ENCODE measurements around the gene NCOA7.

NCOA7 gene

DNA sequence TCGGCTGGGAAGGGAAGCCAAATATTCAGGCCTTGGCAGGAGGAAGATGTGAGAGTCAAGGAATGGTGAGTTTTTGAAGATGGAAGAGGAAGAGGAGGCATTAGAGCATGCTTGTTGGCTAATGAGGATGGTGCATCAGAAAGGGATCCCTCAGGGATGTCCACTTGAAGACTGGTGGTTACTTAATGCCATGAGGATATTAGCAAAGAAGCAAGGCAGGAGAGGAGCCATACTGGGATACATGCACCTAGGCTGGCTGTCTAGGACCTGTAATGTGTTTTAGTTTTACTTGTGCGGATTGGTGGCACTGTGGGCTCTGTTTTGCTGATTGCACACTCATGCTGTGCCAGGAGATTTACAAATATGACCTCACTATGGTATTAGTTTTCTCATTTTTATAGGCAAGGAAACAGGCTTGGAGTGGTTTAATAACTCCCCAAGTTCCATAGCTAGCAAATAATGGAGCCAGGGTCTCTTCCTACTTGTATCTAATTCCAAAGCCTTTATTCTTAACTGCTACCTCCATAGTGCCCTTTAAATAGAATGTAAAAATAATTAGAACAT is 37.8 kb downstream of the NCOA7 start:
- H3K36me3 ChIP-seq (ENCODE audit: control insufficient read depth, insufficient read depth, low read length): no peaks in the 10 kb centered on the region
- no peaks in the 10 kb centered on the region for H3K9me3 ChIP-seq (ENCODE audit: control insufficient read depth, insufficient read depth, low read depth, low read length)
- peaks cover 4% of the 10 kb centered on the region; the same call in 1 of the 2 replicates for H3K4me1 ChIP-seq (ENCODE audit: control insufficient read depth, insufficient read depth, low read length)
- no peak overlapping the region for H3K27ac ChIP-seq (ENCODE audit: low read depth, low read length)
- H3K27me3 ChIP-seq (ENCODE audit: control insufficient read depth, insufficient read depth, low read length): no peaks in the 10 kb centered on the region
- H3K9ac ChIP-seq (ENCODE audit: low read length): no peak overlapping the region
- H3K4me3 ChIP-seq (ENCODE audit: low read depth, low read length): no peak overlapping the region

DNA sequence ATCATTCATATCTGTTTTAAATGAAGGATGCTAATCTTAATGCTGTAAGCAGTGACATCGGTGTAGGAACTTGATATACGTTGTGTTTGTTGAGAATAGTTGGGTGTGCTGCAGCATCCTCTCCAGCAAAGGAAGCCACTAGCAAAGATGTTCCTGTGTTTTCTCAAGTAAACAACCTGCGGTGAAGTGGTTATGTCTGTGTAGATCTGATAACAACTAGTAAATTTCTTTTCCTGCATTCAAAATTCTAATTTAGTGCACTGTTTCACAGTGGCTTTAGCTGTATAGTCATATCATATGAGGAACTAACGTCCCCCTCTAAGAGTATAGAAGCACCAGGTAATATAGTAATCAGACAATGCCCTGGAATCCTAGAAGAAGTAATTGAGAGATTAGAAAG is 38.7 kb downstream of the NCOA7 start:
- H3K27ac ChIP-seq (ENCODE audit: low read depth, low read length): no peak overlapping the region
- H3K36me3 ChIP-seq (ENCODE audit: control insufficient read depth, insufficient read depth, low read length): no peaks in the 10 kb centered on the region
- H3K9me3 ChIP-seq (ENCODE audit: control insufficient read depth, insufficient read depth, low read depth, low read length): no peaks in the 10 kb centered on the region
- no peak overlapping the region for H3K9ac ChIP-seq (ENCODE audit: low read length)
- peaks cover 7% of the 10 kb centered on the region for H3K4me1 ChIP-seq (ENCODE audit: control insufficient read depth, insufficient read depth, low read length)
- no peaks in the 10 kb centered on the region for H3K27me3 ChIP-seq (ENCODE audit: control insufficient read depth, insufficient read depth, low read length)
- no peak overlapping the region for H3K4me3 ChIP-seq (ENCODE audit: low read depth, low read length)

DNA sequence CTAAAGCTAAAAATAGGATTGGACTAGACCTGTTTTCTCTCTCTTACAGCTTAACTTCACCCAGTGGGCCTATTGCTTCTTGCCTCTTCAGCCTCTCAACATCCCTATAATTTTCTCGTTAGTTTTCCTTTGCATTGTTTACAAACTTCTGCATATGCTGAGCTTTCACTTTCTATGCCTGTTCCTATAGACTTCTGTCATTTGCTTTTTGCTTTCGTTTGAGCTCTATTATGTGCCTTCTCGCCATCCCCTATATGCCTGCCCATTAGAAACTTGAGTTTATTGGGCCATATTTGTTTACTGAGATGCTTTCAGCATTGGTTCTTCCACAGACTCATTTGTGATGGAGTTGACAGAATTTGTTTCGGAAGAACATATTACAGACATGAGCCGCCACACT is 40.9 kb downstream of the NCOA7 start:
- H3K36me3 ChIP-seq (ENCODE audit: control insufficient read depth, insufficient read depth, low read length): no peaks in the 10 kb centered on the region
- H3K27ac ChIP-seq (ENCODE audit: low read depth, low read length): no peak overlapping the region
- no peaks in the 10 kb centered on the region for H3K9me3 ChIP-seq (ENCODE audit: control insufficient read depth, insufficient read depth, low read depth, low read length)
- peaks cover 14% of the 10 kb centered on the region for H3K4me1 ChIP-seq (ENCODE audit: control insufficient read depth, insufficient read depth, low read length)
- no peak overlapping the region for H3K4me3 ChIP-seq (ENCODE audit: low read depth, low read length)
- no peak overlapping the region for H3K9ac ChIP-seq (ENCODE audit: low read length)
- no peaks in the 10 kb centered on the region for H3K27me3 ChIP-seq (ENCODE audit: control insufficient read depth, insufficient read depth, low read length)

DNA sequence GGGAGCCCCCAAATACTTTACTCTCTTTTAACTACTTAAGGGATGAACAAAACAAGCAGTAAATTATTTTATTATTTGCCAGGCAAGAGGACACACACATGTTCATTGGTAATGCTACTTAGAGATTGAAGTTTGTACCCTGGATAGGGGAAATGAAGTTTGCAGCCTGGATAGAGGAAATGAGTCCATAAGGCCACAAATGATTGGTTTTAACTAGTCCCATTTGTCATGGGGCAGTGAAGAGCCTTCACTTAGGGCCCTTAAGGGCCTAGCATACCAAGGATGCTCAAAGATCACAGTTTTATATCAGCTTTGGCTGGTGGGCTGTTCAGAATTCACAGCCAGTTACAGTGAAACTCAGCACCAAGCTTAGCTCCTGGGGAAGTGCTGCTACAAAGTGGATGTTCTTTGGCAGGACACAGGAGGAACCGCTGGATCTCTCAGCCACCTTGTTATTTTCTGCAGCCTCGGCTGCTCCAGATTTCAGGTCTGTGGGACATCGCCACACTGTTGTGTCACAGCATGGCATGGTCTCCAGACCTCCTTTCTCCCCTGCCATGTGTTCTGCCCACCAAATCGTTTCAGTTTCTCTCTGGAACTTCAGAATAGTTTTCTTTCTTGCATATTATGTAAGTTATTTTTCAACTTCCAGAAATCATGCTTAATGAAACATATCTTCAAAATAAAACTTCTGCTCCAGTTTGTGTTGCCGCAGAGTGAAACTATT is 41.8 kb downstream of the NCOA7 start:
- Histone ChIP-seq H3K36me3 (ENCODE audit: control insufficient read depth, insufficient read depth, low read length) (no peaks in the 10 kb centered on the region), H3K9me3 (ENCODE audit: control insufficient read depth, insufficient read depth, low read depth, low read length) (no peaks in the 10 kb centered on the region), H3K27ac (ENCODE audit: low read depth, low read length) (no peak overlapping the region), H3K4me3 (ENCODE audit: low read depth, low read length) (no peak overlapping the region), H3K27me3 (ENCODE audit: control insufficient read depth, insufficient read depth, low read length) (no peaks in the 10 kb centered on the region), H3K9ac (ENCODE audit: low read length) (no peak overlapping the region), H3K4me1 (ENCODE audit: control insufficient read depth, insufficient read depth, low read length) (peaks cover 14% of the 10 kb centered on the region)

DNA sequence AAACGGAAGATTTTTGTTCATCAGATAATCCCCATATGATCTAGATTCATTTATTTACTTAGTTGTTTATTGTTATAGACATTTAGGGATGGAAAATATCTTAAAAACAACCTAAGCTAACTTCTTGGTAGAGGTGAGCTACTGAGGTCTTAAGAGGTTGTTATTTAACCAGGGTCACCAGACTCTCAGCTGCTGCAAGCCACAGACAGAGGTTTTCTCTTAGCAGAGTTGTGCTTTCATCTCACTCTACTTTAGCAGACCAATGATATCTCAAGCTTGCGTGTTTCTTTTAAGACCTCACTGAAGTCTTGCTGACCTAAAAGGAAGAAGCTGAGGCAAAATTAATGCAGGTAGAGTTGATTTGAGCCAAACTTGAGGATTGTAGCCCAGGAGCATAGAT is 43.6 kb downstream of the NCOA7 start:
- no peaks in the 10 kb centered on the region for H3K27me3 ChIP-seq (ENCODE audit: control insufficient read depth, insufficient read depth, low read length)

DNA sequence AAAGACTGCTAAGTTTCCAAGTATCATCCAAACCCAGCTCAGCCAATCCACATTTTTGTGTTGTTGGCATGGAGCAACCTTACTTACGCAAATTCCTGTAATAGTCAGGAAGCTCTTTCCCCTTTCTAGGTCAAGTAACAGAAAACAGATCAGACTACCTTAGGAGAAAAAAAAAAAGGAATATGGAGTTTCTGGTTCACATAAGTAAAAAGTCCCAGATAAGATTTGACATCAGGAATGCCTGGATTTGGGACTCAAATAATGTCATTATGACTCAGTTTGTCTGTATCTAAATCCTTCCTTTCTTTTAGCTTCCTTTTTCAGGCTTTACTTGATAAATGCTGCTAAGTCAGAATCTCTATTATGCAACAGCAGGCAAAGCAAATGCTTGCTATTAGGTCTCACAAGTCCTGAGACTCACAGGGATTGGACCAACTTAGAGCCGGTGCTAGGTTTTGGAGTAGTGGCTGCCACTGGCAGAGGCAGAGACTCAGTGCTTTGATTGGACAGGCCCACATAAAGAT is 44.5 kb downstream of the NCOA7 start:
- Histone ChIP-seq H3K27me3 (ENCODE audit: control insufficient read depth, insufficient read depth, low read length) (no peaks in the 10 kb centered on the region), H3K4me1 (ENCODE audit: control insufficient read depth, insufficient read depth, low read length) (peaks cover 14% of the 10 kb centered on the region), H3K9me3 (ENCODE audit: control insufficient read depth, insufficient read depth, low read depth, low read length) (no peaks in the 10 kb centered on the region), H3K27ac (ENCODE audit: low read depth, low read length) (no peak overlapping the region), H3K9ac (ENCODE audit: low read length) (no peak overlapping the region), H3K4me3 (ENCODE audit: low read depth, low read length) (no peak overlapping the region), H3K36me3 (ENCODE audit: control insufficient read depth, insufficient read depth, low read length) (no peaks in the 10 kb centered on the region)

More for the DNA sequence above, 43.6 kb downstream of the NCOA7 start:
- Histone ChIP-seq H3K9ac (ENCODE audit: low read length) (no peak overlapping the region), H3K9me3 (ENCODE audit: control insufficient read depth, insufficient read depth, low read depth, low read length) (no peaks in the 10 kb centered on the region), H3K4me3 (ENCODE audit: low read depth, low read length) (no peak overlapping the region), H3K27ac (ENCODE audit: low read depth, low read length) (no peak overlapping the region), H3K4me1 (ENCODE audit: control insufficient read depth, insufficient read depth, low read length) (peaks cover 14% of the 10 kb centered on the region), H3K36me3 (ENCODE audit: control insufficient read depth, insufficient read depth, low read length) (no peaks in the 10 kb centered on the region)

DNA sequence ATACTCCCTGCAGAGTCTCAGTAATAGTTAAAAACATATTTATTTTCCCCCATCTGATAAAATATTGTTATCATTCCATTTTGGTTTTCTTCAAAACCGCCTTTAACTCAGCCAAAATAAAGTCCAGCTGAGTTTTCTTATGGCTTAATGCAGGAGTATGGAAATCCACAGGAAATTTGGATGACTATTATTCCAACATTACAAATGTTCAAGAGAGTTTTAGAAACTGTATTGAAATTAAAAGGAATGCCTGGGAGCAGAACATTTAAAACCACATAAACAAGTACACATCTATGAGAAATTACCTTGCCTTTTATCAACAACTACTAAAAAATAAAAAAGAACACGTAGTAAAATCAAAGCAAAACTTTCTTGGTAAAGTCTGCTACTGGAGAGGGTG is 45.7 kb downstream of the NCOA7 start:
- no peak overlapping the region for H3K27ac ChIP-seq (ENCODE audit: low read depth, low read length)
- H3K9ac ChIP-seq (ENCODE audit: low read length): no peak overlapping the region

DNA sequence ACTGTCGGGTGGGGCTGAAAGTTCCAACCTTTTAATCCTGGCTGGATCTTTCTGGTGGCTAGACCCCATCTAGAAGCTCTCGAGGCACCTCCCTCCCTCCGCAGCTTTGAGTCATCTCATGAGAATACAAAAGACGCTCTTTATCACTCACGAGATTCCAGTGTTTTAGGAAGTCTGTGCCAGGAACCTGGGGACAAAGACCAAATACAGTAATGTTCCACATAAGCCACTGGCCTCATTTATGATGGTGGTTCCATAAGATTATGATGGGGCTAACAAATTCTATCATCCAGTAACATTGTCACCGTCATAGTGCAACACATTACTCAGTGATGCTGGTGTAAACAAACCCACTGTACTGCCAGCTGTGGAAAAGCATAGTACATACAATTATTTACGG is 48.7 kb downstream of the NCOA7 start:
- no peaks in the 10 kb centered on the region for H3K27me3 ChIP-seq (ENCODE audit: control insufficient read depth, insufficient read depth, low read length)
- H3K36me3 ChIP-seq (ENCODE audit: control insufficient read depth, insufficient read depth, low read length): no peaks in the 10 kb centered on the region
- no peaks in the 10 kb centered on the region for H3K9me3 ChIP-seq (ENCODE audit: control insufficient read depth, insufficient read depth, low read depth, low read length)
- H3K27ac ChIP-seq (ENCODE audit: low read depth, low read length): no peak overlapping the region
- H3K9ac ChIP-seq (ENCODE audit: low read length): no peak overlapping the region
- H3K4me3 ChIP-seq (ENCODE audit: low read depth, low read length): no peak overlapping the region
- peaks cover 7% of the 10 kb centered on the region for H3K4me1 ChIP-seq (ENCODE audit: control insufficient read depth, insufficient read depth, low read length)

More for the DNA sequence above, 45.7 kb downstream of the NCOA7 start:
- H3K36me3 ChIP-seq (ENCODE audit: control insufficient read depth, insufficient read depth, low read length): no peaks in the 10 kb centered on the region
- H3K27me3 ChIP-seq (ENCODE audit: control insufficient read depth, insufficient read depth, low read length): no peaks in the 10 kb centered on the region
- no peaks in the 10 kb centered on the region for H3K9me3 ChIP-seq (ENCODE audit: control insufficient read depth, insufficient read depth, low read depth, low read length)
- H3K4me1 ChIP-seq (ENCODE audit: control insufficient read depth, insufficient read depth, low read length): peaks cover 14% of the 10 kb centered on the region
- H3K4me3 ChIP-seq (ENCODE audit: low read depth, low read length): no peak overlapping the region

DNA sequence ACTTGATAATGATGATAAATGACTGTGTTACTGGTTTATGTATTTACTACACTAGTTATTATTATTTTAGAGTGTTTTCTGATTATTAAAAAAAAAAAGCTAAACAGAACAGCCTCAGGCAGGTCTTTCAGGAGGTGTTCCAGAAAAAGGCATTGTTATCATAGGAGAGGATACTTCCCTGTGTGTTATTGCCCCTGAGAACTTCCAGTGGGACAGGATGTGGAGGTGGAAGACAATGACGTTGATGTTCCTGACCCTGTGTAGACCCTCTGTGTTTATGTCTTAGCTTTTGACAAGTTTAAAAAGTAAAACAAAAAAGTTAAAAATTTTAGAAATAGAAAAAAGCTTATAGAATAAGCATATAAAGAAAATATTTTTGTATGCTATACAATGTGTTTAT is 49.1 kb downstream of the NCOA7 start:
- no peaks in the 10 kb centered on the region for H3K27me3 ChIP-seq (ENCODE audit: control insufficient read depth, insufficient read depth, low read length)
- H3K9ac ChIP-seq (ENCODE audit: low read length): no peak overlapping the region
- H3K9me3 ChIP-seq (ENCODE audit: control insufficient read depth, insufficient read depth, low read depth, low read length): no peaks in the 10 kb centered on the region
- H3K4me3 ChIP-seq (ENCODE audit: low read depth, low read length): no peak overlapping the region
- no peak overlapping the region for H3K27ac ChIP-seq (ENCODE audit: low read depth, low read length)
- H3K4me1 ChIP-seq (ENCODE audit: control insufficient read depth, insufficient read depth, low read length): peaks cover 4% of the 10 kb centered on the region; the same call in 1 of the 2 replicates
- H3K36me3 ChIP-seq (ENCODE audit: control insufficient read depth, insufficient read depth, low read length): no peaks in the 10 kb centered on the region

DNA sequence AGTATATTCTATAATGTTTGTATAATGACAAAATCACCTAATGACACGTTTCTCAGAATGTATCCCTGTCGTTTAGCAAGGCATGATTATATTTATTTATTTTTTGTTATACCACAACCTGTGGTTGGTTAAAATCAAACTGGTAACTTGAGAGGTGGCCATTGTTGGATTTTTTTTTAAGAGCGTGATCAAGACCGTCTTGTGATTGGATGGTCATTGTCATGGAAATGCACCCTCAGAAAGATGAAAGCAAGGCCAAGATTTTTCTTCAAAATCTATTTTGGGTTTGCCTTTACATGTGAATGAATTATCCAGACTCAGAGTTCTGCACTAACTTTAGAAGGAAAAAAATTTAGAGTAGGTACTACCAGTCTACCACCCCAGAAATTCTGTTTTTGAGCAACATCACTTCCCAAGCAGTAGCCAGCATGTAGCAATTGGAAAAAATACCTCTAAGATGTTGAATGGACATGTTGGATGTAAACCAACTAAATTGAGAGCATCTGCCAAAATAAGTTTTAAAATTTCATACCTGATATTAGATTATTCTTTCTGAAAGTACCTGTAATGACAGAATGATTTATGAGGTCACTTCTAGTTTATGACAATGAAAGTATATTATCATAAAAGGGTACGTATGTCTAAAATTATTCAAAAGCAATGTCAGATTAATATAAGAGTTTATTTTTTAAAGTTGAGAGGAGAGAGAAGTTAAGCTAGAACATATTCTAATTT is 50.8 kb downstream of the NCOA7 start:
- Histone ChIP-seq H3K36me3 (ENCODE audit: control insufficient read depth, insufficient read depth, low read length) (no peaks in the 10 kb centered on the region), H3K9ac (ENCODE audit: low read length) (no peak overlapping the region), H3K4me3 (ENCODE audit: low read depth, low read length) (no peak overlapping the region), H3K9me3 (ENCODE audit: control insufficient read depth, insufficient read depth, low read depth, low read length) (no peaks in the 10 kb centered on the region), H3K27ac (ENCODE audit: low read depth, low read length) (no peak overlapping the region), H3K4me1 (ENCODE audit: control insufficient read depth, insufficient read depth, low read length) (no peaks in the 10 kb centered on the region; the same call in none of the 2 replicates), H3K27me3 (ENCODE audit: control insufficient read depth, insufficient read depth, low read length) (no peaks in the 10 kb centered on the region)

DNA sequence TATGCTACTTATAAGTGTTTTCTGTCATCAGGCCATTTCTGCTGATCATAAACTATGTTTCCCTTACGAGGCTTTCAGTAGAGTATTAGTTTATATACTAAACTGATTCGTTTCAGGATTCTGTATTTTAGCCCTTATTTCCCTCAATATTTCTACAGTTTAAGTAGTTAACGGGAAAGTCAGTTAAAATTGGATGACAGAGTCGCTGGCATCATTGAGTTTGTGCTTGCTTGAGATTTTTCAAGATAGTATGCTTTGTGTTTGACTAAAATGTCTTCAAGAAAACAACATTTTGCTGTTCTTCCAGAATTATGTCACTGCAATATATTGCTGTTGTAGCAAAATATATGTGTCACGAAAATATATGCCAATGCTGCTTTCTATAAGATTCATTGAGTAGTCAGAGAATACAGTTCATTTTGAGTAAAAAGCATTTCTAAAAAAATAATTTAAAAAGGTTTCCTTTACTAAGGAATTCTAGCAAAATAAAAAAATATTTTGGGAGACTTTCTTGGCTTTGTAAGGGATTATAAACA is 51.4 kb downstream of the NCOA7 start:
- Histone ChIP-seq H3K36me3 (ENCODE audit: control insufficient read depth, insufficient read depth, low read length) (no peaks in the 10 kb centered on the region), H3K27me3 (ENCODE audit: control insufficient read depth, insufficient read depth, low read length) (no peaks in the 10 kb centered on the region), H3K4me3 (ENCODE audit: low read depth, low read length) (no peak overlapping the region), H3K4me1 (ENCODE audit: control insufficient read depth, insufficient read depth, low read length) (no peaks in the 10 kb centered on the region; the same call in none of the 2 replicates), H3K27ac (ENCODE audit: low read depth, low read length) (no peak overlapping the region), H3K9ac (ENCODE audit: low read length) (no peak overlapping the region), H3K9me3 (ENCODE audit: control insufficient read depth, insufficient read depth, low read depth, low read length) (no peaks in the 10 kb centered on the region)
